ENCODE measurements around the gene ZKSCAN3. TPM values are rescaled to one million over a fixed set of nuclear protein-coding genes. Genes with fewer than 3 reads are reported as not detected.
"Not testable (repeated sequence)": the region's sequence is repeated elsewhere in the genome, so short reads cannot be mapped to it uniquely, and the experiment has no call there.

Gene ZKSCAN3
- total RNA-seq, 1 donor from 2014 or later, result 4.9 TPM

GRCh38 chr6:28402197-28402596 lies 52.5 kb downstream of the ZKSCAN3 start:
- peaks cover 24% of the 10 kb centered on the region for H3K27me3 Mint-ChIP-seq (ENCODE audit: low read depth)
- H3K9me3 Mint-ChIP-seq (ENCODE audit: low read depth), result peaks cover 3% of the 10 kb centered on the region
- peaks cover 18% of the 10 kb centered on the region for H3K4me1 Mint-ChIP-seq (ENCODE audit: low read depth)
- TF ChIP-seq, protein P1, sequence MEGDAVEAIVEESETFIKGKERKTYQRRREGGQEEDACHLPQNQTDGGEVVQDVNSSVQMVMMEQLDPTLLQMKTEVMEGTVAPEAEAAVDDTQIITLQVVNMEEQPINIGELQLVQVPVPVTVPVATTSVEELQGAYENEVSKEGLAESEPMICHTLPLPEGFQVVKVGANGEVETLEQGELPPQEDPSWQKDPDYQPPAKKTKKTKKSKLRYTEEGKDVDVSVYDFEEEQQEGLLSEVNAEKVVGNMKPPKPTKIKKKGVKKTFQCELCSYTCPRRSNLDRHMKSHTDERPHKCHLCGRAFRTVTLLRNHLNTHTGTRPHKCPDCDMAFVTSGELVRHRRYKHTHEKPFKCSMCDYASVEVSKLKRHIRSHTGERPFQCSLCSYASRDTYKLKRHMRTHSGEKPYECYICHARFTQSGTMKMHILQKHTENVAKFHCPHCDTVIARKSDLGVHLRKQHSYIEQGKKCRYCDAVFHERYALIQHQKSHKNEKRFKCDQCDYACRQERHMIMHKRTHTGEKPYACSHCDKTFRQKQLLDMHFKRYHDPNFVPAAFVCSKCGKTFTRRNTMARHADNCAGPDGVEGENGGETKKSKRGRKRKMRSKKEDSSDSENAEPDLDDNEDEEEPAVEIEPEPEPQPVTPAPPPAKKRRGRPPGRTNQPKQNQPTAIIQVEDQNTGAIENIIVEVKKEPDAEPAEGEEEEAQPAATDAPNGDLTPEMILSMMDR (IDR thresholded peaks at IDR 0.05), result no peak
- no peak overlapping the region for H3K27ac Mint-ChIP-seq (ENCODE audit: unreplicated experiment)
- DNase-seq (ENCODE audit: low spot score), result no peak
- H3K36me3 Mint-ChIP-seq (ENCODE audit: low read depth), result peaks cover 9% of the 10 kb centered on the region
- no peak overlapping the region for H3K4me3 Mint-ChIP-seq (ENCODE audit: unreplicated experiment)

- not testable (repeated sequence) for H3K27ac Mint-ChIP-seq (ENCODE audit: unreplicated experiment); H3K9me3 Mint-ChIP-seq (ENCODE audit: low read depth); H3K4me1 Mint-ChIP-seq (ENCODE audit: low read depth); H3K4me3 Mint-ChIP-seq (ENCODE audit: unreplicated experiment); H3K36me3 Mint-ChIP-seq (ENCODE audit: low read depth); DNase-seq (ENCODE audit: low spot score)
- peaks cover 24% of the 10 kb centered on the region for H3K27me3 Mint-ChIP-seq (ENCODE audit: low read depth)
Observed at GRCh38 chr6:28403923-28404322, 54.2 kb downstream of the ZKSCAN3 start.

DNA sequence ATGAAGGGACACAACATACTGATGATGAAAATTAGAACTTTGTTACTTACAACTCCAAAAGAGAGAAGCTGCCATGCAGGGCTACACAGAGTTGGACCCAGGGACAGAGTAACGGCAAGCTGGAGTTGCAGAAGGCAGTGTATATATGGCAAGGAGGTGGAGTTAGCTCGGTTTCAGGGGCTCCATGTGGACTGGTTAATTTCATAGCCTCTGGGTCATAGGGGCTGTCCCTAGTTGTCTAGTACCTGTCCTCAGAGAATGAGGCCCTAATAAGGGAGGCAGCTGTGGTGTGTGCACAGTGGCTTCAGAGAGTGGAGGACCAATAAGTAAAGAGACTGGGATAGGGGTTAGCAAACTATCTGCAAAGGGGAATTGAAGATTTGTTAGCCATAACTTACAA lies 57.7 kb downstream of the ZKSCAN3 start:
- peaks cover 25% of the 10 kb centered on the region for H3K9me3 Mint-ChIP-seq (ENCODE audit: low read depth)
- H3K27me3 Mint-ChIP-seq (ENCODE audit: low read depth), result peaks cover 19% of the 10 kb centered on the region
- no peak for DNase-seq (ENCODE audit: low spot score)
- no peak overlapping the region for H3K4me3 Mint-ChIP-seq (ENCODE audit: unreplicated experiment)
- peaks cover 6% of the 10 kb centered on the region for H3K36me3 Mint-ChIP-seq (ENCODE audit: low read depth)
- no peaks in the 10 kb centered on the region for H3K4me1 Mint-ChIP-seq (ENCODE audit: low read depth)
- no peak overlapping the region for H3K27ac Mint-ChIP-seq (ENCODE audit: unreplicated experiment)
- TF ChIP-seq, protein P1 (IDR thresholded peaks at IDR 0.05), result no peak

DNA sequence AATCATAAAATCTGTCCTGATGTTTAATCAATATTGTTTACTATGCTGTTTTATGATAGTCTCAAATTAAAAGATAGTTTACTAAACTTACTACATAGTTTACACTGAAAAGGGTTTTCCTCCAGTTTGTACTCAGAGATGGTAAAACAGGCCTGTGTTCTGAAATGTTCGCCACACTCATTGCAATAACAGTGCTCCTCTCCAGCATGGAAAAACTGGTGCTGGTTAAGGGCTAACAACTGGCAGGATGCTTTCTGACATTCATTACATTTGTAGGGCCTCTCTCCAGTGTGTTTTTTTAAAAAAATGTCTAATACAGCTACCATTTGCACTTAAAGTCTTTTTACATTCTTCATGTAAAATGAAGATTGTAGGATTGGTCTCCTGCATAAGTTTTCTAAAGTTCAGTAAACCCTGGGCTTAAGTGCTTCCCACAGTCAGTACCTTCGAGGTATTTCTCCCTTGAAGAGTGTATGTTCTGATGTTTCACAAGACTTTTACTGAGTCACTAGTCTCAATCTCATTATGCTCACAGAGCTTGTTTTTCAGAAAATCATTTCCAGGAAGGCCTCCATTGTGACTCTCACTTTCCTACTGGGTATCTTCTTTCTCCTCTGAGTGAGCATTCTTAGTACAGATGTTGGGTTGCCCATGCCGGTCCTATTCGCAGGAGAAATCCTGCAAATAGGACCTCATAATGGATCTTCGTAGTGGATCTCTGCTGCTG lies 58.5 kb downstream of the ZKSCAN3 start:
- no peak for DNase-seq (ENCODE audit: low spot score)

GRCh38 chr6:28410767-28411166 lies 61.0 kb downstream of the ZKSCAN3 start:
- Mint-ChIP-seq H3K27ac (ENCODE audit: unreplicated experiment) (no peak overlapping the region), H3K9me3 (ENCODE audit: low read depth) (peaks cover 25% of the 10 kb centered on the region), H3K36me3 (ENCODE audit: low read depth) (peaks cover 6% of the 10 kb centered on the region), H3K4me1 (ENCODE audit: low read depth) (no peaks in the 10 kb centered on the region), H3K27me3 (ENCODE audit: low read depth) (peaks cover 12% of the 10 kb centered on the region), H3K4me3 (ENCODE audit: unreplicated experiment) (no peak overlapping the region)
- DNase-seq (ENCODE audit: low spot score), result no peak
- TF ChIP-seq, protein P1 (IDR thresholded peaks at IDR 0.05), result no peak

More for the DNA sequence above, 58.5 kb downstream of the ZKSCAN3 start:
- Mint-ChIP-seq H3K4me3 (ENCODE audit: unreplicated experiment) (no peak overlapping the region), H3K9me3 (ENCODE audit: low read depth) (peaks cover 25% of the 10 kb centered on the region), H3K4me1 (ENCODE audit: low read depth) (no peaks in the 10 kb centered on the region), H3K27me3 (ENCODE audit: low read depth) (peaks cover 12% of the 10 kb centered on the region), H3K36me3 (ENCODE audit: low read depth) (peaks cover 6% of the 10 kb centered on the region), H3K27ac (ENCODE audit: unreplicated experiment) (no peak overlapping the region)
- TF ChIP-seq, protein P1 (IDR thresholded peaks at IDR 0.05), result no peak

DNA sequence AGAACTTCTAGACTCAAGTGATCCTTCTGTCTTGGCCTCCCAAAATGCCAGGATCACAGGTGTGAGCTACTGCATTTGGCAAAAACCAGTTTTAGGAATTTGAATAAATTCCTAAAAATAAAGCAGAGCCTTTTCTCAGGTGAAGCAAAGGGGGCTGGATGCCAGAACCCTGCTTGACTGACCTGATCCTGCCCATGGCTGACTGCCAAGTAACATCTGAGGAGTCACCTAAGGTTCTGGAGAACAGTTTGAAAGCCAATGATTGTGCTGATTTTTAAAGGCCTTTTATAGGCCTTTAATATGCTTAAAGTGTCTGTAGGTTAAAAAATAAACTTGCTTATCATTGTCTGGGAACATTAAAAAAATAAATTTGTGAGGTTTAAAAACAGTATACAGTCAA lies 63.9 kb downstream of the ZKSCAN3 start:
- TF ChIP-seq, protein P1 (IDR thresholded peaks at IDR 0.05), result no peak
- peaks cover 4% of the 10 kb centered on the region for H3K27me3 Mint-ChIP-seq (ENCODE audit: low read depth)
- H3K27ac Mint-ChIP-seq (ENCODE audit: unreplicated experiment), result no peak overlapping the region
- peaks cover 4% of the 10 kb centered on the region for H3K36me3 Mint-ChIP-seq (ENCODE audit: low read depth)
- no peak overlapping the region for H3K4me3 Mint-ChIP-seq (ENCODE audit: unreplicated experiment)
- no peak for DNase-seq (ENCODE audit: low spot score)
- peaks cover 22% of the 10 kb centered on the region for H3K9me3 Mint-ChIP-seq (ENCODE audit: low read depth)
- no peaks in the 10 kb centered on the region for H3K4me1 Mint-ChIP-seq (ENCODE audit: low read depth)
